Esophagus (tissue), 2 donors: ENCODE measurements around the gene PPP1R15A. TPM values are rescaled to one million over a fixed set of nuclear protein-coding genes. Genes with fewer than 3 reads are reported as not detected.

Source experiments
- H3K27ac ChIP-seq, 2 donors: one replicate each; pipeline ENCODE4 v1.5.1; 2013; ENCODE audit warnings: low read depth in 2 of 2, mild to moderate bottlenecking in 2 of 2, inconsistent platforms in 1 of 2, low read length in 1 of 2, moderate library complexity in 1 of 2
- H3K27me3 ChIP-seq, 2 donors: one replicate each; pipeline ENCODE4 v1.6.1; 2013; ENCODE audit warnings: low read length in 2 of 2, control low read depth in 1 of 2, mild to moderate bottlenecking in 1 of 2; ENCODE audit not compliant: insufficient read depth in 2 of 2, control insufficient read depth in 1 of 2
- H3K36me3 ChIP-seq, 2 donors: one replicate each; pipeline ENCODE4 v1.6.1; 2013; ENCODE audit warnings: low read length in 1 of 2; ENCODE audit not compliant: control insufficient read depth in 2 of 2, insufficient read depth in 2 of 2
- H3K4me1 ChIP-seq, 2 donors: one replicate each; pipeline ENCODE4 v1.6.1; 2013; ENCODE audit warnings: low read length in 1 of 2; ENCODE audit not compliant: control insufficient read depth in 2 of 2, insufficient read depth in 2 of 2
- H3K4me3 ChIP-seq, 2 donors: one replicate each; pipeline ENCODE4 v1.5.1; 2013; ENCODE audit warnings: low read length in 2 of 2, mild to moderate bottlenecking in 2 of 2, low read depth in 1 of 2, moderate library complexity in 1 of 2
- H3K9me3 ChIP-seq, 2 donors: one replicate each; pipeline ENCODE4 v1.6.1; 2013; ENCODE audit warnings: mild to moderate bottlenecking in 2 of 2, low read depth in 1 of 2, low read length in 1 of 2, moderate library complexity in 1 of 2; ENCODE audit not compliant: control insufficient read depth in 2 of 2, insufficient read depth in 1 of 2
- WGBS, 2 donors: extraction: QIAGEN DNeasy Blood & Tissue Kit; methylation state at CpG; one replicate each; pipeline ENCODE4 v1.1.7; 2013; 5-methylcytosine and 5-hydroxymethylcytosine counted together
- polyA plus RNA-seq, 2 donors: library from polyadenylated mRNA; stranded (reverse); fragments of 200-250 nt; gene quantifications; one replicate each; pipeline ENCODE4 v1.2.3, GENCODE V29; 2013
- donor health status: healthy with polysubstance abuse.
- donor health status: Bipolar disorder and iron deficiency.

PPP1R15A gene
- polyA plus RNA-seq, 2 donors = 38.0 to 145 TPM

GRCh38 chr19:48920949-48921348, 48.7 kb downstream of the PPP1R15A start:
- Histone ChIP-seq H3K4me3 (no peak overlapping the region), H3K36me3 (peaks cover 21 to 38% of the 10 kb centered on the region in 2 donors), H3K4me1 (peaks cover 0 to 2% of the 10 kb centered on the region in 2 donors), H3K27ac (no peak overlapping the region), H3K9me3 (no peaks in the 10 kb centered on the region), H3K27me3 (no peaks in the 10 kb centered on the region)
- 85 to 89% methylated on average over 10 of the region's 10 CpGs for WGBS, 2 donors

GRCh38 chr19:48921721-48922500, 49.7 kb downstream of the PPP1R15A start:
- Histone ChIP-seq H3K4me3 (no peak overlapping the region), H3K27ac (no peak overlapping the region), H3K27me3 (no peaks in the 10 kb centered on the region), H3K36me3 (peaks cover 21 to 38% of the 10 kb centered on the region in 2 donors), H3K4me1 (peaks cover 0 to 2% of the 10 kb centered on the region in 2 donors), H3K9me3 (no peaks in the 10 kb centered on the region)
- WGBS, 2 donors = 90 to 94% methylated on average over 10 to 12 of the region's 12 CpGs

GRCh38 chr19:48922548-48923490, 50.6 kb downstream of the PPP1R15A start:
- no peak overlapping the region for H3K27ac ChIP-seq
- WGBS, 2 donors = 88 to 90% methylated on average over 18 of the region's 18 CpGs
- H3K4me3 ChIP-seq = no peak overlapping the region
- peaks cover 0 to 2% of the 10 kb centered on the region in 2 donors for H3K4me1 ChIP-seq
- H3K36me3 ChIP-seq = peaks cover 20 to 38% of the 10 kb centered on the region in 2 donors
- H3K27me3 ChIP-seq = no peaks in the 10 kb centered on the region
- H3K9me3 ChIP-seq = no peaks in the 10 kb centered on the region

- no peaks in the 10 kb centered on the region for H3K4me1 ChIP-seq
- no peaks in the 10 kb centered on the region for H3K27me3 ChIP-seq
- H3K27ac ChIP-seq = peak overlapping the region in 1 of 2 donors; percentile 91
- 65 to 73% methylated on average over 11 of the region's 11 CpGs for WGBS, 2 donors
- H3K9me3 ChIP-seq = no peaks in the 10 kb centered on the region
- peaks cover 8 to 22% of the 10 kb centered on the region in 2 donors for H3K36me3 ChIP-seq
- H3K4me3 ChIP-seq = no peak overlapping the region
Observed at GRCh38 chr19:48925240-48925843, 53.1 kb downstream of the PPP1R15A start.

Other genes with a start within 250 kb of the PPP1R15A start
- gene DBP, start 235.0 kb upstream of the PPP1R15A start, polyA plus RNA-seq = 10 to 100 TPM in 1 of 2 donors, 1 to 10 TPM in 1; 8.9 to 13.3 TPM
- 10 to 100 TPM in 1 of 2 donors, 1 to 10 TPM in 1; 6.8 to 12.7 TPM for gene CA11, start 226.2 kb upstream of the PPP1R15A start, polyA plus RNA-seq
- gene NTN5, start 199.4 kb upstream of the PPP1R15A start, polyA plus RNA-seq = under 1 TPM; 0.25 to 0.39 TPM
- 10 to 100 TPM; 34.5 to 51.8 TPM for gene FUT2, start 176.4 kb upstream of the PPP1R15A start, polyA plus RNA-seq
- gene MAMSTR, start 152.7 kb upstream of the PPP1R15A start, polyA plus RNA-seq = 1 to 10 TPM in 1 of 2 donors, under 1 TPM in 1; 0.96 to 1.6 TPM
- 10 to 100 TPM in 1 of 2 donors, 1 to 10 TPM in 1; 7.0 to 11.4 TPM for gene RASIP1, start 131.8 kb upstream of the PPP1R15A start, polyA plus RNA-seq
- under 1 TPM; 0.16 to 0.39 TPM for gene IZUMO1, start 125.5 kb upstream of the PPP1R15A start, polyA plus RNA-seq
- gene FUT1, start 119.8 kb upstream of the PPP1R15A start, polyA plus RNA-seq = 1 to 10 TPM; 1.1 to 2.4 TPM
- gene FGF21, start 116.9 kb upstream of the PPP1R15A start, polyA plus RNA-seq = not detected
- gene BCAT2, start 61.4 kb upstream of the PPP1R15A start, polyA plus RNA-seq = 10 to 100 TPM; 21.9 to 31.4 TPM
- gene HSD17B14, start 35.9 kb upstream of the PPP1R15A start, polyA plus RNA-seq = 1 to 10 TPM; 2.2 to 3.4 TPM
- 1 to 10 TPM; 8.6 to 9.2 TPM for gene PLEKHA4, start 3.8 kb upstream of the PPP1R15A start, polyA plus RNA-seq
- gene TULP2, start 26.3 kb downstream of the PPP1R15A start, polyA plus RNA-seq = under 1 TPM in 1 of 2 donors, not detected in 1; 0.08 TPM
- gene NUCB1, start 27.9 kb downstream of the PPP1R15A start, polyA plus RNA-seq = 100 to 1,000 TPM in 1 of 2 donors, 10 to 100 TPM in 1; 88.2 to 116 TPM
- 1 to 10 TPM in 1 of 2 donors, under 1 TPM in 1; 0.57 to 1.3 TPM for gene DHDH, start 61.3 kb downstream of the PPP1R15A start, polyA plus RNA-seq
- 10 to 100 TPM; 41.7 to 56.9 TPM for gene BAX, start 82.5 kb downstream of the PPP1R15A start, polyA plus RNA-seq
- gene FTL, start 92.9 kb downstream of the PPP1R15A start, polyA plus RNA-seq = 100 to 1,000 TPM; 645 to 931 TPM
- gene GYS1, start 120.9 kb downstream of the PPP1R15A start, polyA plus RNA-seq = 10 to 100 TPM; 27.0 to 30.9 TPM
- gene RUVBL2, start 121.5 kb downstream of the PPP1R15A start, polyA plus RNA-seq = 10 to 100 TPM; 56.1 to 87.4 TPM
- under 1 TPM; 0.29 to 0.45 TPM for gene LHB, start 144.7 kb downstream of the PPP1R15A start, polyA plus RNA-seq
- gene CGB3, start 151.9 kb downstream of the PPP1R15A start, polyA plus RNA-seq = not detected
- gene CGB2, start 159.5 kb downstream of the PPP1R15A start, polyA plus RNA-seq = not detected
- not detected for gene CGB1, start 164.5 kb downstream of the PPP1R15A start, polyA plus RNA-seq
- under 1 TPM in 1 of 2 donors, not detected in 1; 0.39 TPM for gene CGB5, start 171.4 kb downstream of the PPP1R15A start, polyA plus RNA-seq
- not detected for gene CGB8, start 176.7 kb downstream of the PPP1R15A start, polyA plus RNA-seq
- 1 to 10 TPM; 1.4 to 3.5 TPM for gene CGB7, start 185.3 kb downstream of the PPP1R15A start, polyA plus RNA-seq
- gene NTF4, start 192.4 kb downstream of the PPP1R15A start, polyA plus RNA-seq = 10 to 100 TPM in 1 of 2 donors, 1 to 10 TPM in 1; 7.7 to 20.0 TPM
- under 1 TPM; 0.01 to 0.02 TPM for gene KCNA7, start 200.3 kb downstream of the PPP1R15A start, polyA plus RNA-seq
- gene SNRNP70, start 213.0 kb downstream of the PPP1R15A start, polyA plus RNA-seq = 100 to 1,000 TPM; 160 to 252 TPM
- 10 to 100 TPM; 13.7 to 18.5 TPM for gene LIN7B, start 241.9 kb downstream of the PPP1R15A start, polyA plus RNA-seq
- 1 to 10 TPM; 2.3 to 5.4 TPM for gene C19orf73, start 246.7 kb downstream of the PPP1R15A start, polyA plus RNA-seq
- 10 to 100 TPM; 15.2 to 28.6 TPM for gene PPFIA3, start 247.1 kb downstream of the PPP1R15A start, polyA plus RNA-seq